Measurements from ENCODE around the gene FBXW4.
"Not testable (repeated sequence)": the region's sequence is repeated elsewhere in the genome, so short reads cannot be mapped to it uniquely, and the experiment has no call there.

Gene FBXW4

DNA sequence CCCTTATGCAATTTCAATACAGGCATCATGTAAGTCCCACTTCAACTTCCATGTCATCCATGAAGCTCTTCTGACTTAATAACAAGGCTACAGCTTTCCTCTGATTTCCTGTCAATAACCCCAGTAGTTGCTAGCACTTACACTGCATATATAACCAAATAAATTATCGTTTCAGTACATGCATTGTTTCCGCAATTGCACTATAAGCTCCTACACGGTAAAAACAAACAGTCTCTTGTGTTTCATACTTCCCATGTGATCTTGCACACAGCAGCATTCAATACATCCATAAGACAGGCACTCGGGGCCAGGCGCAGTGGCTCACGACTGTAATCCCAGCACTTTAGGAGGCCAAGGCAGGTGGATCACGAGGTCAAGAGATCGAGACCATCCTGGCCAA is 41.4 kb downstream of the FBXW4 start:
- no peak for DNase-seq (ENCODE audit: low read depth)

- DNase-seq (ENCODE audit: low read depth), result no peak
These were observed 43.6 kb downstream of the FBXW4 start for GRCh38 chr10:101651336-101651735.

- DNase-seq (ENCODE audit: low read depth), result no peak
These were observed 44.1 kb downstream of the FBXW4 start for GRCh38 chr10:101650863-101651262.

GRCh38 chr10:101649525-101650085 is 45.4 kb downstream of the FBXW4 start:
- no peak for DNase-seq (ENCODE audit: low read depth)

GRCh38 chr10:101647255-101647654 is 47.7 kb downstream of the FBXW4 start:
- DNase-seq (ENCODE audit: low read depth), result no peak

DNA sequence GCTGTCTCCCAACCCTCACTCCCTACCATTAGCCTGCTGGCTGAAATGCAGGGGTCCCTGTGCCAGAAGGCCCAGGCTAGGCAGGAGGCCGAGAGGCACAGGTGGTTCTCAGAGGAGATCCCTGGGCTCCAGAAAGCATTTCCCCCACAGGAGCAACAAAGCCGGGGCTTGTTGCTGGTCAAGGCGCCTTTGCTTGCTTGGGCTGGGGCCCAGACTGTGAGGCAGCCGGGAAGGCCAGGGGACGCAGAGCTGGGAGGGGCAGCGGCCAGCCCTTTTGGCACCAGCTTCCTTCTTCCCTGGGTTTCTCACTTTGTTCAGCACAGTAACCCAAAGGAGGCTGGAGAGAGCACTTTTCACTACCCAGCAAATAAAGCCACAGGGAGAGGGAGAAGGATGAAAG is 48.6 kb downstream of the FBXW4 start:
- DNase-seq (ENCODE audit: low read depth), result no peak

GRCh38 chr10:101645659-101646058 is 49.3 kb downstream of the FBXW4 start:
- no peak for DNase-seq (ENCODE audit: low read depth)

DNA sequence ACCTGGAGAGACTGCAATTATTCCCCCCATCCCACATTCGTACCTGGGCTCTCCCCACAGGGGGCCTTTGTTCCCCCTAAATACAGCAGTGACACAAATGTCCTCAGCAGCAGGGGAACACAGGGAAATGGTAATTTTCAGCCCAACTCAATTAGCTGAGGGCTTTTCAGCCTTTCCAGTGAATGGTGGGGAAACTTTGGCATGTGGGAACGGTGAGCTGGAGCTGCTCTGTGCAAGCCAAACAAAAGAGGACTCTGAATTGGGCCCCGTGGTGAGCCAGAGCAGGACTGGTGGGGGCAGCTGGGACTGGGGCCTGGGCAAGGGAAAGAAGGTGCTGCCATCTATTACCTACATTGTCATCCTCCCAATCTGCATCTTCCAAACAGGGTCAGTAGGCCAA is 51.0 kb downstream of the FBXW4 start:
- no peak for DNase-seq (ENCODE audit: low read depth)

- DNase-seq (ENCODE audit: low read depth), result no peak
These were observed 51.4 kb downstream of the FBXW4 start for GRCh38 chr10:101643546-101643945.

DNA sequence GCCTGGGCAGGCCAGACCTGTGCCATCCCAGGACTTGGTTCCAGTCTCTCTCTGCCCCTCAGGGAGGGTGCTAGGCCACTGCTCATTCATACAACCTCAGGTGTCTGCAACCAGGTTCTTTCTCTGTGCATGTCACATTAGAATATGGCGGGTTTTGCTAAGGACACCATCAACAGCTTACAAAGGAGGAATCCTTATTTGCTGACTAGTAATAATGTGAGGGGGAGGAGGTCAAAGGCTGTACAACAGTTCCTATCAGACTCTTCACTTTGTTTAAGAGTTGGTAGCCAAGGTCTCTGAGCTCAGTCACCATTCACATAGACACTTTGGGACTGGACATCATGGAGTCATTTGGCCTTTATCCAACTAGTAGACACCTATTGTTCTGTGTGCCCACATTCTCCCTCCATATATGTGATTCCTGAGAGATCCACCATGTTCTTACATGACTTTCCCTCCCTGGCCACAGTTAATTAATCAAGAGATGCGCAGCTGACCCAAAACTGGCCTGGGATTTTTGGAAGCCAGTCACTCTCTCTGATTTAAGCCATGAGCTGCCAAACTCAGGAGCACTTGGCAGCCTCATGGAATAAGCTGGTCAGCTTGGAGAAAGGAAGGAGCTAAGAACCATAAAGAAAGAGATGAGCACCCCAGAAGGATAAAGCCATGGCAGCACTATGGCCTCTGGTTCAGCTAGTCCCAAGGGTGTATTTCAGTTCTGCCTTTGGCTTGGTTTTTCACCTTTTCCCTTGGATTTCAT is 55.6 kb downstream of the FBXW4 start:
- no peak for DNase-seq (ENCODE audit: low read depth)

DNA sequence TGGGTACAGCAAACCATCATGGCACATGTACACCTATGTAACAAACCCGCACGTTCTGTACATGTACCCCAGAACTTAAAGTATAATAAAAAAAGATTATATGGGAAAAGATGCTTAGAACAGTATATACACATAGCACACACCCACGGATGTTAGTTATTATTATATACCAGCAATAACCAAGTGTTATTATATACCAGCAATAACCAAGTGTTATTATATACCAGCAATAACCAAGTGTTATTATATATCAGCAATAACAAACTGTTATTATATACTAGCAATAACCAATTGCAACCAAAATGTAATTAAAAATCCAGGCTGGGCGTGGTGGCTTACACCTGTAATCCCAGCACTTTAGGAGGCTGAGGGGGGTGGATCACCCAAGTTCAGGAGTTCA is 61.5 kb downstream of the FBXW4 start:
- DNase-seq (ENCODE audit: low read depth), result not testable (repeated sequence)

- no peak for DNase-seq (ENCODE audit: low read depth)
These were observed 63.0 kb downstream of the FBXW4 start for GRCh38 chr10:101631821-101632475.

DNA sequence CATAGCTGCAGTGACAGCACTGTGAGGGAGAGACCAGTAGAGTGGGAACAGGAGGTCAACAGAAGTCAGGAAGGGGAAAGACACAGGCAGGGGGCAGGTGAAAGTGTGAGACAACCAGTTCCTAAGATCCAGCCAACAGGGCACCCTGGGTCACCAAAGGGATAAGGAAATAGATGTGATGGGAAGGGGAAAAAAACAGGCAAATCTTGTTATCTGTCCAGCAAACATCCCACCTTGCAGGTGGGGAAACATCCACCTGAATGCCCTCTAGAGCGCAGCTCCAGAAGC is 64.4 kb downstream of the FBXW4 start:
- DNase-seq (ENCODE audit: low read depth), result no peak

DNA sequence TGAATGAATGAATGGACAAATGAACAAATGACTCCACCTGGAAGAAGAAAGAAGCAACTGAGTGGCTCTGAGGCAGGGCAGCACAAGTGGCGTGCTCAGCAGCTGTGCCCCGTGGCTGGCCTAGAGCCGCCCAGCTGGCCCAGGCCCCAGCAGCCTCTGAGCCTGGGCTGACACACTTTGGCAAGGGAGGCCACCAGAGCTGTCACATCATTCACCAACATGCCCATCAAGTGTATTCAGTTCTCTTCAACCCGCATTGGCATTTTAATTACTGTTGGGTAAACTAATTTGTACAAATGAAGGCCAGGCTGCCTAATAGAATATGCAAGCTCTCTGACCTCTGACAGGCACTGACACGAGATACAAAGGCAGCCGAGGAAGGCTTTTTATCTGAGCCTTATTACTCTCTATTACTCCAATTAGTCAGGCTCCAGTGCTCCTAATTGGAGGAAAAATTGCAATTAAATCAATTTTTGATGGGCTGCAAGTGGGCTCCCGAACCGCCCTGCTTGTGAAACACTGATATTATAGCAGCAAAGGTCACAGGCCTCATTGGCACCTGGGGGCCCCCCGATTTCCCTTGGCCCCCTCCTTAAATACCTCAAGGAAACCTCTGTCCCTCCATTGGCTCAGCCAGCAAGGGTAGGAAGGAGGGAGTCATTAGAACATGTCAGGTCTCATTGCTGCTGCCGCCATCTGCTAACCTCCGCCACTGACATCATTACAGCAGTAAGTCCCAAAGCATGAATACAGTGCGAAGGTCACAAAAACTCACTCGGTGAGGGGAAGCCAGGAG is 64.9 kb downstream of the FBXW4 start:
- no peak for DNase-seq (ENCODE audit: low read depth)

DNA sequence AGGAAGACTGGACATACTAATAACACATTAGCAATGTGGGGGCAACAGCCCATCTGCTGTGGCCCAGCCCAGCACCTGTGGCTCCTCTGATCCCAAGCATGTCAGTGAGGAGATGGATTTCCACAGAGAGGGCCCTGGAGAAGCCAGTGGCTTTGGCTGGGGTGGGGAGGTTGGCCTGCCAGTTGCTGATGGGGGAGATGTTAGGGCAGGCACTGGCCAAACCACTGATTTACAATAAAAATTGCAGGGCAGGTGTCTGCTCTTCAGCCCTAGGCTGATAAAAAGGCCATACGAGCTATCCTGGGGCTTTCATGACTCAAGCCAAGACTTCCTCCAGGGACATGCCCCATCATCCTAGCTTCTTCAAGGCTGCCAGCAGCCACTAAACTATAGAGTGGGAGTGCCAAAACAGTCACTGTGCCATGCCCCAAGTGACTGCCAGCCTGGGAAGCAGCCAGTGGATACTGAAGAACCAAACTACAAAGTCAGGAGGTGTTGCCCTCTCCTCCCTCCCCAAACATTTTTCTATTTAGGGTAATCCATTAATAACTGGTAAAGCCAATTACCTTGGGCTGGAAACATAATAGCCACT is 69.1 kb downstream of the FBXW4 start:
- DNase-seq (ENCODE audit: low read depth), result no peak

GRCh38 chr10:101624526-101625102 is 70.4 kb downstream of the FBXW4 start:
- DNase-seq (ENCODE audit: low read depth), result no peak

DNA sequence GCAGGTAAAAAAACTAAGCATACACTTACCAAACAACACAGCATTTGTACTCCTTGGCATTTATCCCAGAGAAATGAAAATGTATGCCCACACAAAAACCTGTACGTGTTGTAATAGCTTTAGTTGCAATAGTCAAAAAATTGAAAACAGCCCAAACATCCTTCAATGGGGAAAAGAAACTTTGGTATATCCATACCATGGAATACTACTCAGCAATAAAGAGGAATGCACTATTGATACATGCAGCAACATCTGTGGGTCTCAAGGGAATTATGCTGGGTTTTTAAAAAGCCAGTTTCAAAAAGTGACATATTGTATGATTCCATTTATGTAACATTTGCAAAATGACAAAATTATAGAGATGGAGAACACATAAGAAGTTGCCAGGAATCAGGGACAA is 71.4 kb downstream of the FBXW4 start:
- DNase-seq (ENCODE audit: low read depth), result no peak

- no peak for DNase-seq (ENCODE audit: low read depth)
These were observed 75.0 kb downstream of the FBXW4 start for GRCh38 chr10:101619983-101620382.

- no peak for DNase-seq (ENCODE audit: low read depth)
These were observed 76.1 kb downstream of the FBXW4 start for GRCh38 chr10:101618871-101619270.

DNA sequence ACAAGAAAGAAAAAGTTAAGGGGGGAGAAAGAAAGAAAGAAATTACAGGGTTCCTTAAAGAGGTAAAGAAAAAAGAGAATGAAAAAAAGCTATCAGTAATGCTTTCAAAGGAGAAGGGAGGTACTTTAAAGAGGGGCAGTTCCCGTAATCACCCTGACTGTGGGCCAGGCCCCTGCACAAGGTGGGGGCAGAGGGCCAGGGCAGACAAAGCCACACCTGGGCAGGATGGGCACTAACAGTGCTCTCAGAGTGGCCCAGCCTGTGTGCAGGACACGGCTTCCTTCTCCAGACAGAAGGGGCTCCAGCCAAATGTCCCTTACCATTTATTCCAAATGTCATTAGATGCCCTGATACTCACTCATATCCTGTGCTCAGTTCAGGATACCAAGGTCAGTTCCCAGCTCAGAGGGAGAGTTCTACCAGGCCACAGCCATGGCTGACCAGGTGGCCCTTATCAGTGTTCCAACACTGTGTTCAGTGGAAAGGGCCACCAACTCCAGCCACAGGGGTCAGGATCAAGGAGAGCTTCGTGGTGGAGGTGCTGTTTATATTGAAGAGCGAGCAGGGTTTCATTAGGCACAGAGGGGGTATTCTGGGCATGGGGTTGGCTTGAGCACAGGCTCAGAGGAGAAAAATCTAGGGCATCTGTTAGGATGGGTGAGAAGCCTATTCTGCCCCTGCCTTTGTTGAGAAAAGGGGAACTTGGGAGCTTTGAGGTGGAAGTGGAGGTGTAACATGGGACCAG is 77.0 kb downstream of the FBXW4 start:
- no peak for DNase-seq (ENCODE audit: low read depth)

GRCh38 chr10:101617102-101617823 is 77.7 kb downstream of the FBXW4 start:
- no peak for DNase-seq (ENCODE audit: low read depth)

All from fibroblast of gingiva (primary cell).